ENCODE measurements around the gene ADAMTSL2.

- TF ChIP-seq POLR2A (IDR thresholded peaks at IDR 0.05), result no peak
- TF ChIP-seq CTCF (IDR thresholded peaks at IDR 0.05), result no peak
These were observed 66.2 kb downstream of the ADAMTSL2 start for GRCh38 chr9:133600739-133601138.
